Glutamatergic neuron (in vitro differentiated cells): ENCODE measurements around the gene ADH4. TPM values are rescaled to one million over a fixed set of nuclear protein-coding genes. Genes with fewer than 3 reads are reported as not detected.
"Not testable (repeated sequence)": the region's sequence is repeated elsewhere in the genome, so short reads cannot be mapped to it uniquely, and the experiment has no call there.

Source experiments
- DNase-seq: peaks from one replicate; pipeline ENCODE4 v3.0.0; 2022
- H3K27ac Mint-ChIP-seq: one replicate; pipeline ENCODE4 v1.8.0; 2020; ENCODE audit warnings: mild to moderate bottlenecking, mixed read lengths, inconsistent platforms; ENCODE audit not compliant: unreplicated experiment
- H3K27me3 Mint-ChIP-seq: one replicate; pipeline ENCODE4 v1.8.0; 2020; ENCODE audit warnings: mild to moderate bottlenecking, moderate library complexity, mixed read lengths, inconsistent platforms; ENCODE audit not compliant: unreplicated experiment
- H3K36me3 Mint-ChIP-seq: one replicate; pipeline ENCODE4 v1.8.0; 2020; ENCODE audit warnings: mild to moderate bottlenecking, mixed read lengths, inconsistent platforms; ENCODE audit not compliant: unreplicated experiment
- H3K4me1 Mint-ChIP-seq: one replicate; pipeline ENCODE4 v1.8.0; 2020; ENCODE audit warnings: mild to moderate bottlenecking, low read depth, mixed read lengths, inconsistent platforms; ENCODE audit not compliant: unreplicated experiment
- H3K4me3 Mint-ChIP-seq: one replicate; pipeline ENCODE4 v1.8.0; 2020; ENCODE audit warnings: mild to moderate bottlenecking, mixed read lengths, inconsistent platforms; ENCODE audit not compliant: unreplicated experiment
- H3K9me3 Mint-ChIP-seq: one replicate; pipeline ENCODE4 v1.8.0; 2020; ENCODE audit warnings: mild to moderate bottlenecking, moderate library complexity, mixed read lengths, inconsistent platforms; ENCODE audit not compliant: unreplicated experiment
- total RNA-seq: library from RNA; stranded (reverse); fragmentation: NEBNext Ultra II Directional; extraction: Animal tissue kit (Norgen Biotek cat#: 25700); gene quantifications from one replicate; pipeline ENCODE4 v1.2.1, GENCODE V29; 2021; ENCODE audit not compliant: unreplicated experiment
- TF ChIP-seq, protein P1 (sequence below): fragments of 200-600 bp; sonication (generic); IDR thresholded peaks from one replicate; pipeline ENCODE4 v1.5.0; 2021; ENCODE audit not compliant: partially characterized antibody, unreplicated experiment

The ADH4 gene
- total RNA-seq, 1 donor from 2014 or later = not detected

GRCh38 chr4:99084595-99084994 lies 59.5 kb downstream of the ADH4 start:
- Mint-ChIP-seq H3K27ac (no peak overlapping the region), H3K4me1 (peaks cover 11% of the 10 kb centered on the region), H3K27me3 (peaks cover 6% of the 10 kb centered on the region), H3K9me3 (peaks cover 3% of the 10 kb centered on the region), H3K36me3 (no peaks in the 10 kb centered on the region), H3K4me3 (no peak overlapping the region)
- TF ChIP-seq, protein P1, sequence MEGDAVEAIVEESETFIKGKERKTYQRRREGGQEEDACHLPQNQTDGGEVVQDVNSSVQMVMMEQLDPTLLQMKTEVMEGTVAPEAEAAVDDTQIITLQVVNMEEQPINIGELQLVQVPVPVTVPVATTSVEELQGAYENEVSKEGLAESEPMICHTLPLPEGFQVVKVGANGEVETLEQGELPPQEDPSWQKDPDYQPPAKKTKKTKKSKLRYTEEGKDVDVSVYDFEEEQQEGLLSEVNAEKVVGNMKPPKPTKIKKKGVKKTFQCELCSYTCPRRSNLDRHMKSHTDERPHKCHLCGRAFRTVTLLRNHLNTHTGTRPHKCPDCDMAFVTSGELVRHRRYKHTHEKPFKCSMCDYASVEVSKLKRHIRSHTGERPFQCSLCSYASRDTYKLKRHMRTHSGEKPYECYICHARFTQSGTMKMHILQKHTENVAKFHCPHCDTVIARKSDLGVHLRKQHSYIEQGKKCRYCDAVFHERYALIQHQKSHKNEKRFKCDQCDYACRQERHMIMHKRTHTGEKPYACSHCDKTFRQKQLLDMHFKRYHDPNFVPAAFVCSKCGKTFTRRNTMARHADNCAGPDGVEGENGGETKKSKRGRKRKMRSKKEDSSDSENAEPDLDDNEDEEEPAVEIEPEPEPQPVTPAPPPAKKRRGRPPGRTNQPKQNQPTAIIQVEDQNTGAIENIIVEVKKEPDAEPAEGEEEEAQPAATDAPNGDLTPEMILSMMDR = no peak
- no peak for DNase-seq

- TF ChIP-seq, protein P1 = no peak
- peaks cover 10% of the 10 kb centered on the region for H3K4me1 Mint-ChIP-seq
- H3K27me3 Mint-ChIP-seq = no peaks in the 10 kb centered on the region
- H3K9me3 Mint-ChIP-seq = peaks cover 1% of the 10 kb centered on the region
- H3K4me3 Mint-ChIP-seq = no peak overlapping the region
- no peak for DNase-seq
- no peak overlapping the region for H3K27ac Mint-ChIP-seq
- no peaks in the 10 kb centered on the region for H3K36me3 Mint-ChIP-seq
Measured at GRCh38 chr4:99082192-99082591, 61.9 kb downstream of the ADH4 start.

DNA sequence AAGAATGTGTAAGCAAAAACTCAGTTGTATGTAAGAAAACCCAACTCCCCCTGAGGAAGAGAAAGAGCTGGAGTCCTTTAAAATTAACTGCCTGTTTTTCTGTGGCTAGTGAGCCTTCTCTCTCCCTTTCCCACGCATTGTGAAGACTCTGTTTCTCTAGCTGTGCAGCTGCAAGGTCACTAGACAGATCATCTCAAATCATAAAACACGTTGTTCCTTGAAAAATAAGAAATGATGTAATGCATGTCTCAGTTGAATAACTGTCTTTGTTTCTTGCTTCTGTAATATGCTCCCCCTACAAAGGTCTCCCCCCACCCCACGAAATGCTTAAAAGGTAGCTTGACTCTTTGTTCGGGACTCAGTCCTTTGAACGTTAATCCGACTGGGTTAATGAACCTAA lies 63.2 kb downstream of the ADH4 start:
- not testable (repeated sequence) for H3K27me3 Mint-ChIP-seq, H3K9me3 Mint-ChIP-seq, DNase-seq, H3K4me1 Mint-ChIP-seq, H3K4me3 Mint-ChIP-seq, H3K36me3 Mint-ChIP-seq, H3K27ac Mint-ChIP-seq

- Mint-ChIP-seq H3K27ac (no peak overlapping the region), H3K36me3 (no peaks in the 10 kb centered on the region), H3K4me3 (no peak overlapping the region), H3K9me3 (no peaks in the 10 kb centered on the region), H3K27me3 (no peaks in the 10 kb centered on the region), H3K4me1 (peaks cover 1% of the 10 kb centered on the region)
- DNase-seq = no peak
- TF ChIP-seq, protein P1 = no peak
Measured at GRCh38 chr4:99079625-99080295, 64.3 kb downstream of the ADH4 start.

DNA sequence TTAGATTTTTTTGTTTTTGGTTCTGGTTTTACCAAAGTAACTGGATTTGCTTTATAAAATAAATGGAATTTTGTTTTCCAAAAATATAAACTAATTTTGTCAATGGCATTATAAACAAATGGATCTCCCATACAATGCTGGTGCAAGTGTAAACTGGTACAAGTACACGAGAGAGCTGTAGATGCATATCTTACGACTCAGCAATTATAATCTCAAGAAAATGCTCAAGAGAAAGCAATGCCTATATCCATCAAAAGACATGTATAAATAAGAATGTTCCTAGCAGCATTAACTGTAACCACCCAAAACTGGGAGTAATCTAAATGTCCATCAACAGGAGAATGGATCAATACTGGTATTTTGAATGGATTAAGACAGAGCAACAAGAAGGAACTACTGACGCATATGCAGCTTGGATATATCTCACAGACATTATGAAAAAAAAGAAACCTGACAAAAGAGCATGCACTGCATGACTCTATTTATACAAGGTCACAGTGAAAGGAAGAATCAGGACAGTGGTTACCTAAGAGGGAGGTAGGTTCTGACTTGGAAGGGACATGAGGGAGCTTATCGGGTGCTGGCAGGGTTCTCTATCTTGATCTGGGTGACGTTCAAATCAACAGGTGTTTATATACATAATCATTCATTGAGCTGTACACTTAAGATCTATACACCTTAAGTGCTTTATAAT lies 65.0 kb downstream of the ADH4 start:
- peaks cover 1% of the 10 kb centered on the region for H3K4me1 Mint-ChIP-seq
- no peak overlapping the region for H3K4me3 Mint-ChIP-seq
- no peak overlapping the region for H3K27ac Mint-ChIP-seq
- no peaks in the 10 kb centered on the region for H3K27me3 Mint-ChIP-seq
- no peaks in the 10 kb centered on the region for H3K36me3 Mint-ChIP-seq
- no peaks in the 10 kb centered on the region for H3K9me3 Mint-ChIP-seq
- TF ChIP-seq, protein P1 = no peak
- no peak for DNase-seq
